ENCODE measurements around the gene ATP13A1.
A peak's percentile ranks its signal among the peaks of the same experiment; 100 is the strongest.
"Not testable (repeated sequence)": the region's sequence is repeated elsewhere in the genome, so short reads cannot be mapped to it uniquely, and the experiment has no call there.

The ATP13A1 gene

GRCh38 chr19:19663256-19664120, at the start of gene ATP13A1:
Gene ATP13A1, minus strand, starts transcription at chr19:19663676. Its CDS starts 10 bp downstream, at chr19:19663666.
- Histone ChIP-seq H3K4me3 (ENCODE audit: insufficient read length, low read depth) (peak within 1 kb of the TSS; percentile 100), H3K9me3 (ENCODE audit: insufficient read depth, low read length) (no peaks in the 10 kb centered on the region), H3K27me3 (ENCODE audit: insufficient read depth, insufficient read length) (no peaks in the 10 kb centered on the region), H3K4me1 (ENCODE audit: insufficient read depth, insufficient read length) (peaks cover 14% of the 10 kb centered on the region), H3K36me3 (ENCODE audit: insufficient read depth, insufficient read length, low read length) (peaks cover 31% of the 10 kb centered on the region), H3K9ac (ENCODE audit: insufficient read length, low read depth) (peak within 1 kb of the TSS; percentile 100)
- peak; percentile 97 for TF ChIP-seq YY1 (IDR thresholded peaks at IDR 0.05; ENCODE audit: insufficient read depth, insufficient read length)
- TF ChIP-seq ZNF274 (IDR thresholded peaks at IDR 0.05; ENCODE audit: low read depth, low read length), result no peak
- DNase-seq (ENCODE audit: low read depth, low spot score), result peak; percentile 87

DNA sequence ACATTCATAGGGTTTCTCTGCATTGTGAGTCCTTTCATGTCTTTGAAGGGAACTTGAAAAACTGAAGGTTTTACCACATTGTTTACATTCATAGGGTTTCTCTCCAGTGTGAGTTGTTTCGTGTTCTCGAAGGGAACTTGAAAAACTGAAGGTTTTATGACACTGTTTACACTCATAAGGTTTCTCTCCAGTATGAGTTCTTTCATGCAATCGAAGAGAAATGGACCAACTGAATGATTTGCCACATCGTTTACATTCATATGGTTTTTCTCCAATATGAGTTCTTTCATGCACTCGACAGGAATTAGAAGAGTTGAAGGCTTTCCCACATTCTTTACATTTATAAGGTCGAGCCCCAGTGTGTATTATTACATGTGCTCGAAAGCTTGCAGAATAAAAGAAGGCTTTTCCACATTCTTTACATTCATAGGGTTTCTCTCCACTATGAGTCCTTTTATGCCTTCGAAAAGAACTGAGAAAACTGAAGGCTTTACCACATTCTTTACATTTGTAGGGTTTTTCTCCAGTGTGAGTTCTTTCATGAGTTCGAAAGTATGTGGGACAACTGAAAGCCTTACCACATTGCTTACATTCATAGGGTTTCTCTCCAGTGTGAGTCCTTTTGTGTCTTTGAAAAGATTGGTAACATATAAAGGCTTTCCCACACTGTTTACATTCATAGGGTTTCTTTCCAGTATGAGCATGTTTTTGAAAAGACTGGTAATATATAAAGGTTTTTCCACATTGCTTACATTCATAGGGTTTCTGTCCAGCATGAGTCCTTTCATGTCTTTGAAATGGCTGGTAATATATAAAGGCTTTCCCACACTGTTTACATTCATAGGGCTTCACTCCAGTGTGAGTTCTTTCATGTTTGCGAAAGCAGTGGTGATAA, 48.7 kb upstream of the ATP13A1 start:
- Histone ChIP-seq H3K9ac (ENCODE audit: insufficient read length, low read depth) (no peak overlapping the region), H3K9me3 (ENCODE audit: insufficient read depth, low read length) (peaks cover 100% of the 10 kb centered on the region), H3K27me3 (ENCODE audit: insufficient read depth, insufficient read length) (no peaks in the 10 kb centered on the region), H3K36me3 (ENCODE audit: insufficient read depth, insufficient read length, low read length) (peaks cover 58% of the 10 kb centered on the region), H3K4me1 (ENCODE audit: insufficient read depth, insufficient read length) (no peaks in the 10 kb centered on the region), H3K4me3 (ENCODE audit: insufficient read length, low read depth) (no peak overlapping the region)
- TF ChIP-seq YY1 (IDR thresholded peaks at IDR 0.05; ENCODE audit: insufficient read depth, insufficient read length) (no peak), ZNF274 (IDR thresholded peaks at IDR 0.05; ENCODE audit: low read depth, low read length) (0 out of 2 replicates have a peak, but pooled peaks have one; percentile 2)
- no peak for DNase-seq (ENCODE audit: low read depth, low spot score)

GRCh38 chr19:19711306-19711933, 47.9 kb upstream of the ATP13A1 start:
- H3K9me3 ChIP-seq (ENCODE audit: insufficient read depth, low read length), result peaks cover 96% of the 10 kb centered on the region
- peaks cover 58% of the 10 kb centered on the region for H3K36me3 ChIP-seq (ENCODE audit: insufficient read depth, insufficient read length, low read length)
- H3K4me1 ChIP-seq (ENCODE audit: insufficient read depth, insufficient read length), result no peaks in the 10 kb centered on the region
- no peak overlapping the region for H3K4me3 ChIP-seq (ENCODE audit: insufficient read length, low read depth)
- TF ChIP-seq YY1 (IDR thresholded peaks at IDR 0.05; ENCODE audit: insufficient read depth, insufficient read length) (no peak), ZNF274 (IDR thresholded peaks at IDR 0.05; ENCODE audit: low read depth, low read length) (peak; percentile 86)
- no peak overlapping the region for H3K9ac ChIP-seq (ENCODE audit: insufficient read length, low read depth)
- no peaks in the 10 kb centered on the region for H3K27me3 ChIP-seq (ENCODE audit: insufficient read depth, insufficient read length)
- DNase-seq (ENCODE audit: low read depth, low spot score), result no peak

DNA sequence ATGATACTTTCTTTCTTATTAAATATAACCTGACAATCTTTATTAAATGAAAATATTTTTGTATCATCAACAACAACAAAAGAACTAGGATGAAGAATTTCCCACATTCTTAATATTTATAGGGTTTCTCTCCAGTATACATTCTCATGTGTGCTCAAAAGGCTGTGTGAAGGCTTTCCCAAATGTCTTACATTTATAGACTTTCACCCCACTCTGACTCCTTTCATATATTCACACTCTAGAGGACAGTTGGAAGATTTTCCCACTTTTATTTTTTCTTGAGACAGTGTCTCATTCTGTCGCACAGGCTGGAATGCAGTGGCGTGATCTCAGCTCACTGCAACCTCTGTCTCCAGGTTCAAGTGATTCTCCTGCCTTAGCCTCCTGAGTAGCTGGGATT, 47.0 kb upstream of the ATP13A1 start:
- no peak for DNase-seq (ENCODE audit: low read depth, low spot score)
- no peak overlapping the region for H3K4me3 ChIP-seq (ENCODE audit: insufficient read length, low read depth)
- TF ChIP-seq ZNF274 (IDR thresholded peaks at IDR 0.05; ENCODE audit: low read depth, low read length), result no peak
- H3K27me3 ChIP-seq (ENCODE audit: insufficient read depth, insufficient read length), result no peaks in the 10 kb centered on the region
- no peak overlapping the region for H3K9ac ChIP-seq (ENCODE audit: insufficient read length, low read depth)
- H3K4me1 ChIP-seq (ENCODE audit: insufficient read depth, insufficient read length), result no peaks in the 10 kb centered on the region
- H3K36me3 ChIP-seq (ENCODE audit: insufficient read depth, insufficient read length, low read length), result peaks cover 58% of the 10 kb centered on the region
- H3K9me3 ChIP-seq (ENCODE audit: insufficient read depth, low read length), result peaks cover 87% of the 10 kb centered on the region

DNA sequence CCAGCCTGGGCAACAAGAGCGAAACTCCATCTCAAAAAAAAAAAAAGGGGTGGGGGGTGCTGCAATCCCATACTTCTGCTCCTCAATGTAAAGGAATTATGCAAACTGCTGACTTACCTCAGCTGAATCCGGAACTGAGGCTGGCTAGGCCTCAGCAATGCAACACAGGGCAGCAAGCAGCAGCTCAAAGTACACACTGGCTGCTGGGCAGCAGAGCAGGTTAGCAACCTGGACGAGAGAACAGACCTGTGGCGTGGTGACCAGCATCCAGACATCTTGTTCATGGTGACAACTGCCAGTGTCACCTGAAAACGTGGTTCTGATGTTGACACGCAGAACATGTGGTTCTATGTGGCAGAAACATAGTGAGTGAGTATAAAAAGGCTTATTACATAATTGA, 41.4 kb upstream of the ATP13A1 start:
- Histone ChIP-seq H3K4me1 (ENCODE audit: insufficient read depth, insufficient read length) (no peaks in the 10 kb centered on the region), H3K4me3 (ENCODE audit: insufficient read length, low read depth) (no peak overlapping the region), H3K9me3 (ENCODE audit: insufficient read depth, low read length) (peaks cover 36% of the 10 kb centered on the region), H3K9ac (ENCODE audit: insufficient read length, low read depth) (no peak overlapping the region), H3K27me3 (ENCODE audit: insufficient read depth, insufficient read length) (no peaks in the 10 kb centered on the region), H3K36me3 (ENCODE audit: insufficient read depth, insufficient read length, low read length) (peaks cover 13% of the 10 kb centered on the region)
- no peak for DNase-seq (ENCODE audit: low read depth, low spot score)
- no peak for TF ChIP-seq SUZ12 (IDR thresholded peaks at IDR 0.05; ENCODE audit: extremely low read depth, insufficient read depth, insufficient read length)
- no peak for TF ChIP-seq YY1 (IDR thresholded peaks at IDR 0.05; ENCODE audit: insufficient read depth, insufficient read length)
- no peak for TF ChIP-seq ZNF274 (IDR thresholded peaks at IDR 0.05; ENCODE audit: low read depth, low read length)

GRCh38 chr19:19700493-19700892, 37.0 kb upstream of the ATP13A1 start:
- H3K4me1 ChIP-seq (ENCODE audit: insufficient read depth, insufficient read length); H3K27me3 ChIP-seq (ENCODE audit: insufficient read depth, insufficient read length); H3K9me3 ChIP-seq (ENCODE audit: insufficient read depth, low read length); DNase-seq (ENCODE audit: low read depth, low spot score); H3K36me3 ChIP-seq (ENCODE audit: insufficient read depth, insufficient read length, low read length); H3K9ac ChIP-seq (ENCODE audit: insufficient read length, low read depth); H3K4me3 ChIP-seq (ENCODE audit: insufficient read length, low read depth): not testable (repeated sequence)

DNA sequence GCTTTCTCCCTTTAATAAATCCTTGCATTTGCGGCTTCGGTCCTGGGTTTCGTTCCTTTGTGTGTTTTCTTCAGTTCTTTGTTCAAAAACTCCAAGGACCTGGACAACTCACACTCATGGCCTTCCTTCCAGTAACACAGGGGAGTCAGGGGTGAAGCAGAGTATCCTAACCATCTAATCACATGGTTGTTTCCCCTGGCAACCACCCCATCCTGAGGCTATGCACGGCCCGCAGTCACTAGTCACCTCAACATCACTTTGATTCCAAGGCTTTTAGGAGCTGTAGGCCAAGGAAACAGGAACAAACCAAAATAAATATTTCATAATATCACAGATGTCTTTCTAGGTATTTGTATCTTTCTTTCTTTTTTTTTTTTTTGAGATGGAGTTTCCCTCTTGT, 34.1 kb upstream of the ATP13A1 start:
- no peak for DNase-seq (ENCODE audit: low read depth, low spot score)
- Histone ChIP-seq H3K36me3 (ENCODE audit: insufficient read depth, insufficient read length, low read length) (no peaks in the 10 kb centered on the region), H3K9ac (ENCODE audit: insufficient read length, low read depth) (no peak overlapping the region), H3K27me3 (ENCODE audit: insufficient read depth, insufficient read length) (no peaks in the 10 kb centered on the region), H3K4me3 (ENCODE audit: insufficient read length, low read depth) (no peak overlapping the region), H3K9me3 (ENCODE audit: insufficient read depth, low read length) (0 out of 2 replicates have a peak, but pooled peaks cover 6% of the 10 kb centered on the region), H3K4me1 (ENCODE audit: insufficient read depth, insufficient read length) (no peaks in the 10 kb centered on the region)
- TF ChIP-seq SUZ12 (IDR thresholded peaks at IDR 0.05; ENCODE audit: extremely low read depth, insufficient read depth, insufficient read length), result no peak
- TF ChIP-seq YY1 (IDR thresholded peaks at IDR 0.05; ENCODE audit: insufficient read depth, insufficient read length), result no peak
- TF ChIP-seq ZNF274 (IDR thresholded peaks at IDR 0.05; ENCODE audit: low read depth, low read length), result no peak

Measured in NT2/D1 (cell line).